NB4 (cell line): ENCODE results near the gene DEFB132.

Experiments used
- CTCF ChIP-seq: IDR thresholded peaks from one replicate; pipeline ENCODE4 v1.5.1; 2012; ENCODE audit warnings: low read depth, low read length
- POLR2A ChIP-seq: IDR thresholded peaks from 2 replicates; pipeline ENCODE4 v1.6.1; 2011; ENCODE audit warnings: mild to moderate bottlenecking; ENCODE audit not compliant: insufficient read length; ENCODE audit errors: extremely low read depth

- TF ChIP-seq POLR2A (no peak), CTCF (no peak)
Observed at GRCh38 chr20:259981-260380, 2.5 kb downstream of the DEFB132 start.
